Activated T-helper 1 cell treated with anti-CD3 and anti-CD28 coated beads, Interleukin-12 subunit alpha, Interleukin-12 subunit beta, Interleukin-2, Interleukin-4 antibody, amounts not matched to agents 30 ng/mL and 10 ng/mL and 1 ng/mL, durations not matched to agents 14 hours and 24 hours and 36 hours (primary cell): ENCODE data around the gene DIPK1A. TPM values are rescaled to one million over a fixed set of nuclear protein-coding genes. Genes with fewer than 3 reads are reported as not detected.

Source experiments
- DNase-seq: peaks from one replicate; pipeline ENCODE4 v3.0.0; 2021; ENCODE audit warnings: low spot score
- H3K27ac Mint-ChIP-seq: one replicate; pipeline ENCODE4 v1.8.0; 2021; ENCODE audit warnings: mild to moderate bottlenecking, mixed read lengths
- H3K27me3 Mint-ChIP-seq: one replicate; pipeline ENCODE4 v1.8.0; 2022; ENCODE audit warnings: mild to moderate bottlenecking, moderate library complexity, mixed read lengths; ENCODE audit not compliant: insufficient read depth
- H3K36me3 Mint-ChIP-seq: one replicate; pipeline ENCODE4 v1.8.0; 2021; ENCODE audit warnings: low read depth, mixed read lengths
- H3K4me1 Mint-ChIP-seq: one replicate; pipeline ENCODE4 v1.8.0; 2021; ENCODE audit warnings: low read depth, mixed read lengths
- H3K4me3 Mint-ChIP-seq: one replicate; pipeline ENCODE4 v1.8.0; 2021; ENCODE audit warnings: mild to moderate bottlenecking, moderate library complexity, mixed read lengths
- H3K9me3 Mint-ChIP-seq: one replicate; pipeline ENCODE4 v1.8.0; 2021; ENCODE audit warnings: mixed read lengths
- intact Hi-C: fragments of 100-400 bp; cut with micrococcal nuclease; formaldehyde crosslinking; loops from one replicate; pipeline ENCODE4 v1.15.1; 2024
- total RNA-seq: library from RNA; stranded (reverse); gene quantifications from 2 replicates; pipeline ENCODE4 v1.2.3, GENCODE V29; 2022

DIPK1A gene
- 20.3 and 20.8 TPM in 2 replicates for total RNA-seq

DNA sequence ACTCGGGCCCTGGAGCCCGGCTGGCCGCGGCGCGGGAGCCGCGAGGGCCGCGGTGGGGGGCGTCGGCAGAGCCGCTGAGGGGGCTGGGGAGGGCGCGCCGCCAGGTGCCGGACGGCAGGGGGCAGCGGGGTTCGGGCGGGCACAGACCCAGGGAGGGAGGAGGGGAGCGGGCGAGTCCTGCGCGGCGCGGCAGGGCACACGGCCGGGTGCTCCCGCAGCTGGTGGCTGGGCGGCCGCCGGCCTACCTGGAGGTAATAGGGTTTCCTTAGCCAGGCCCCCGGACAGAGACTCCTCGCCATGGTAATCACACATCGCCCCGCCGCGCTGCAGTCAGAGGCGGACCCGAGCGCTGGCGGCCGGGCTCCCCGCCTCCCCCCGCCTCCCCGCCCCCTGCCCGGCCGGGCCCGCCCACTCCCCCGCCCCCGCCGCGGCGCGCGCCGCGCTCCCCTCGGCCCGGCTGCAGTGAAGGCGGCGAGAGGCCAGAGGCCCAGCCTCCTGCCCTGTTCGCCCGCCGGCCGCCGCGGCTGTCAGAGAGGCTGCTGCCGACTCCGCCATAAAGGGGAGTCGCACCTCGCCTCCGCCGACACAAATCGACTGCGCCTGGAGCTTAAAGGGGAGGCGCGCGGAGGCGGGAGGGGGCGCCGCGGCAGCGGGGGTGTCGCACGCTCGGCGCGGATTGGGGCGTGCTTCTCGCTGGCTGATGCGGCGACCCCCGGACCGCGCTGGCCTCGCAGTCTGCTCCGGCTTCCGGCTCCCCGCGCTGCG lies at the start of gene DIPK1A:
TSS of gene DIPK1A (minus strand) at position 332 of the 765 bp plus-strand sequence. CDS start at position 299, 33 bp downstream.
- H3K4me1 Mint-ChIP-seq = peaks cover 34% of the 10 kb centered on the region
- peaks cover 20% of the 10 kb centered on the region for H3K36me3 Mint-ChIP-seq
- peak within 1 kb of the TSS; percentile 97 for H3K27ac Mint-ChIP-seq
- H3K4me3 Mint-ChIP-seq = peak within 1 kb of the TSS; percentile 90
- peak; percentile 72 for DNase-seq
- intact Hi-C loops = loop anchor here (2.0 to 10.0 kb wide), 5 partner anchors 117 to 886 kb away; partner anchors contain the start of genes DR1, GFI1 and MTF2
- H3K27me3 Mint-ChIP-seq = no peaks in the 10 kb centered on the region
- H3K9me3 Mint-ChIP-seq = no peaks in the 10 kb centered on the region

DNA sequence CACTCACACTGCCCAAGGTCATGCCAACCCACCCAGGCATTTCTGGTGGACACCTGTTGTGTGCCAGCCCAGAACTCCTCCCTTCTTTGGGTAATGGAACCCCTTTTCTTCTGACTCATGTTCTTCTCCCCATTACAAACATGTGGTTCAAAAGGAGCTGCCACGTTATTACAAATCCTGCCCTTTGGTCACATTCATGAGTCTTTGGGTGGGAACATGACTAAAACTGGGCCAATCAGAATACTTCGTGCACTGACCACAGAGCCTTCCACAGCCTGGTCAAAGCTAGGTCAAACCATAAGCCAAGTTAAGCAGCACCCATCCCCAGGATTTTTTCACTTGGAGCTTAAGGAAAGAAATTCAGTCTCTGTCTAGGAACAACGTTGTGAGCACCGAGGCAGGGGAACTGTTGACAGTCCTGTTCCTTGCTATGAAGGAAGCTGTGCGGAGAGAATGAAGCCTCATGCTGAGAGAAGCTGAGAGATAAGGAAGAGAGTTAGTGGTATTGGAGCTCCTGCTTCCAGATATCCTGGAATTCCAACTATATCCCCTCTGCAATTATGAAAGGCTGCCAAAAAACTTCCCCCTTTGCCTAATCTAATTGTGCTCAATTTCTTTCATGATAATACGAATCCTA lies 46.8 kb upstream of the DIPK1A start:
- no peak for DNase-seq
- Mint-ChIP-seq H3K36me3 (no peaks in the 10 kb centered on the region), H3K9me3 (no peaks in the 10 kb centered on the region), H3K4me1 (no peaks in the 10 kb centered on the region), H3K27ac (no peak overlapping the region), H3K27me3 (peaks cover 15% of the 10 kb centered on the region), H3K4me3 (no peak overlapping the region)
- intact Hi-C loops = no loop called here

DNA sequence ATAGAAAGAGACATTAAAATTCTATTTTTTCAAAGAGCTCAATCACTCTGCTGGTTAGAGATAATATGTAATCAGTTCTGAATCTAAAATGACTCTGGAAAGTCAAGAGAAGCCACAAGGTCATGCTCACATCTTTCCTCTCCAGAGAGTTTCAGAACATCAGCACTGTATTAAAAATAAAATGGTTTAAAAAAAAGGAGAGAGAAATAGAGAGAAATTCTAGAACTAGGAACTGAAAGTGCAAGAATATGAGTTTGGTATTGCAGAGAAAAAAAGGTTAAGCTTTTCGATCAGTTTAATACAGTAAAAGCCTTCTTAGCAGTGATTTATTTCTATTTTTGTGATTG lies 44.0 kb upstream of the DIPK1A start:
- H3K4me1 Mint-ChIP-seq = no peaks in the 10 kb centered on the region
- no peaks in the 10 kb centered on the region for H3K9me3 Mint-ChIP-seq
- H3K4me3 Mint-ChIP-seq = no peak overlapping the region
- no peaks in the 10 kb centered on the region for H3K36me3 Mint-ChIP-seq
- intact Hi-C loops = no loop called here
- H3K27ac Mint-ChIP-seq = no peak overlapping the region
- no peak for DNase-seq
- peaks cover 25% of the 10 kb centered on the region for H3K27me3 Mint-ChIP-seq

DNA sequence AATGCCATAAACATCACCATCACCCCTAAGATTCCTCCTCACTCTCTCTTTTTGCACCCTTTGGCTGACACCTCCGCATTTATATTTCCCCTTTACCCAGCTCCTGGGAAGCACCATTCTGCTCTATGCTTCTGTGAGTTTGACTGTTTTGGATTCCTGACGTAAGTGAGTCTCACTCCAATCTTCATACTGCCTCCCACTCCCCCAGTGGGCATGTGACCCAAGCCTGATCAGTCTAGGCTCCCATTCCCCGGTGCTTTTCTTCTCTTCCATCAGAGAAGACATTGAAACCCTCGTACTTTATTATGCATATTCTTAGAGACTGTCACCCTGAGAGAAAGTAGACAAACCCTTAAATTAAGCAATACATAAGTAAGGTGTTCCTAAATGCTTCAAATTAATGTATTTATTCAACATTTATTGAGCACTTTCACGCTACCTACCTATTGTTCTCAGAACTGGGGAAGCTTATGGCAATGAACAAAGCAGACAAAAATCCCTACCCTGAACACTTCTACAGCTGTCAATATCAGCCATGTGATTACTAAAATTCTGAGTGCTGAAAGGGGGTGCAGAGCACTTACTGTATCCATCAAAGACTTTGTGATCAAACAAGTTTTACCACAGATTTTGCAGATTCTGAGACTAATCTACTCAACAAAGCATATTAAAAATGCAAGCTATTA lies 43.4 kb upstream of the DIPK1A start:
- intact Hi-C loops = no loop called here
- no peak for DNase-seq
- Mint-ChIP-seq H3K4me3 (no peak overlapping the region), H3K27ac (no peak overlapping the region), H3K36me3 (no peaks in the 10 kb centered on the region), H3K4me1 (no peaks in the 10 kb centered on the region), H3K27me3 (peaks cover 25% of the 10 kb centered on the region), H3K9me3 (no peaks in the 10 kb centered on the region)

DNA sequence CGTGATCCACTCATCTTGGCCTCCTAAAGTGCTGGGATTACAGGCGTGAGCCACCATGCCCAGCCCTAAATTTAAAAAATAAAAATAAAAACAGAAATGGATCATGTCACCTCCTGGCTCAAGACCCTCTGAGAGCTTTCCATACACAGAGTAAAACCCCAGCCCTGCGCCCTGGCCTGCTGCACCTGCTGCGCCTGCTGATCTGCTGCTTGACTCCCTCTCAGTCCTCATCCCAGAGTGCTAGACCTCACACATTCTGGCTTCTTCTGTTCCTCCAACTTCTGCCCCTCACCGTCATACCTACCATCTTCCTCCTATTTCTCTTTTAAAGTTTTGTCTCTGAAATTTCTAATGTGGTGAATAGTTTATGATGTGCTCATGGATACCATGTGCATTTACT lies 42.7 kb upstream of the DIPK1A start:
- no peaks in the 10 kb centered on the region for H3K9me3 Mint-ChIP-seq
- H3K4me1 Mint-ChIP-seq = no peaks in the 10 kb centered on the region
- no peaks in the 10 kb centered on the region for H3K36me3 Mint-ChIP-seq
- intact Hi-C loops = no loop called here
- no peak for DNase-seq
- H3K4me3 Mint-ChIP-seq = no peak overlapping the region
- no peak overlapping the region for H3K27ac Mint-ChIP-seq
- peaks cover 25% of the 10 kb centered on the region for H3K27me3 Mint-ChIP-seq

DNA sequence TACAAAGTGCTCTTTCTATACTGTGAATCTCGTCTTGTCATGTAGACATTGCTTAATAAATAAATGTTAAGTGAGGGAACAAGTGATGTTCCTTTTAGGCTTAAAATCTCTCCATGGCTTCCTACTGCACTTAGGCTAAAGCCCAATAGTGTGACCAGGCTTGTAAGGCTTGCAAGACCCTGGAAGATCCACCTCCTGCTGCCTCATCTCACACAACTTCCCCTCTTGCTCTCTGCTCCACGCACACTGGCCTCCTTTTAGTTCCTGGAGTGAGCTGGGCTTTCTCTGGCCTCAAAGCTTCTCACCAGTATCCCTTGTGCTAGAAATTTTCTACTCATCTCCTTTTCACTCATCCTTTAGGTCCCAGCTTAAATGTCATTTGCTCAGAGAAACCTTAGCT lies 41.5 kb upstream of the DIPK1A start:
- no peaks in the 10 kb centered on the region for H3K9me3 Mint-ChIP-seq
- intact Hi-C loops = no loop called here
- H3K27me3 Mint-ChIP-seq = peaks cover 25% of the 10 kb centered on the region
- no peak overlapping the region for H3K4me3 Mint-ChIP-seq
- H3K36me3 Mint-ChIP-seq = no peaks in the 10 kb centered on the region
- no peak overlapping the region for H3K27ac Mint-ChIP-seq
- no peaks in the 10 kb centered on the region for H3K4me1 Mint-ChIP-seq
- no peak for DNase-seq

DNA sequence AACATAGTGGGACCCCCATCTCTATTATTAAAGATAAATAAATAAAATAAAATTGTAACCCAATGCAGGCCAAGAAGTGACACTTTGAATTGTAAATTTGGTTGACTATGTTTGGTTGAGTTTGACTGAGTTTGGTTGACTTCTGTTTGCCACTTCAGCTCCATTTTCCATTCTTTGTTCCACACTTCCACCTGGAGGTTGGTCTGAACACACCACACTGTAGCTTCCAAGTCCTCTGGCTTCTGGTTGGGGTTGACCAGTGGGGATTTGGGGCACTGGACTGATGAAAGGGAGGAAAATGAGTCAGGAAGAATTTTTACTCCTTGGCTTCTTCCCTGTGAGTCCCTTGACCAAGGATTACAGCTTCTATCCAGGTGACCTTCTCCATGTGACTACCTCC lies 40.6 kb upstream of the DIPK1A start:
- intact Hi-C loops = no loop called here
- no peak overlapping the region for H3K27ac Mint-ChIP-seq
- H3K9me3 Mint-ChIP-seq = no peaks in the 10 kb centered on the region
- H3K27me3 Mint-ChIP-seq = peaks cover 25% of the 10 kb centered on the region
- DNase-seq = no peak
- H3K36me3 Mint-ChIP-seq = no peaks in the 10 kb centered on the region
- no peak overlapping the region for H3K4me3 Mint-ChIP-seq
- no peaks in the 10 kb centered on the region for H3K4me1 Mint-ChIP-seq

DNA sequence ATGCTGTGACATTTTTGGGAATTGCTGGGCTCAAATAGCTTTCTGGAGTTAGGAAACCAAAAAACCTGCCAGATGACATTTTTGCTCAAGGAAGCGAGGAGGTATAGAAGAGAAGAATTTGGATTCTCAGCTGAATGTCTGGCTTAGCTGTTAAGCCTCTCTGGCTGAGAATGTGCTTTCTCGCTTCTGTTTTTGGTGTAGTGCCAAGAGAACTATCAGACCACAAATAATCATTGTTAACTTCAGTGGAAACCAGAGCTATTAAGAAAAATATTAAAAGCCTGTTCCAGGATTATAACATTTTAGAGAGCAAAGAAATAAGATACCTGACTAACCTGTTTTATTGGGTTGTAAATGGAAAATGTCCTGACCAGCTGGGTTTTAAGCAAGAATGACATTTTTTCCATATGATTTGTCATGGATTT lies 39.5 kb upstream of the DIPK1A start:
- Mint-ChIP-seq H3K27ac (no peak overlapping the region), H3K4me3 (no peak overlapping the region), H3K36me3 (no peaks in the 10 kb centered on the region), H3K4me1 (no peaks in the 10 kb centered on the region), H3K9me3 (no peaks in the 10 kb centered on the region), H3K27me3 (peaks cover 25% of the 10 kb centered on the region)
- no peak for DNase-seq
- intact Hi-C loops = no loop called here

DNA sequence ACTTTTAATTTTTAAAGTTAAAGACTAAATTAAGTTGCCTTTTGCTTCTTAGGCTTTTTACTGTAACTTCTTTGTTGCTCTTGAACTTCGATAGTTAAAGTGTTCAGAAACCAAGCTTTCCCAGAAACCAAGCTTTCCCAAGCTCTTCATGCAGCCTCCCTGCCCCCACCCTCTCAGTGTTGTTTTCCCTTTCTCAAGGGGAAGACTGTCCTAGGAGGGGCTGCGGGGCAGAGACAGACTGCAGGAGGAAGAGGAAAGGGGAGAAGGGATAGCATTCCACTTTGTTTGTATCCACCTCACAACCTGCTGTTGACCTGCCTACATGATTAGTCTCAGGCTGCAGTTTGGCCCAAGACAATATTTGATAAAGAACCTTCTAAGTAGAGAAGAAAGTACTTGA lies 39.0 kb upstream of the DIPK1A start:
- H3K4me1 Mint-ChIP-seq = no peaks in the 10 kb centered on the region
- intact Hi-C loops = no loop called here
- no peaks in the 10 kb centered on the region for H3K36me3 Mint-ChIP-seq
- DNase-seq = no peak
- no peaks in the 10 kb centered on the region for H3K9me3 Mint-ChIP-seq
- H3K27me3 Mint-ChIP-seq = peaks cover 24% of the 10 kb centered on the region
- no peak overlapping the region for H3K4me3 Mint-ChIP-seq
- H3K27ac Mint-ChIP-seq = no peak overlapping the region

DNA sequence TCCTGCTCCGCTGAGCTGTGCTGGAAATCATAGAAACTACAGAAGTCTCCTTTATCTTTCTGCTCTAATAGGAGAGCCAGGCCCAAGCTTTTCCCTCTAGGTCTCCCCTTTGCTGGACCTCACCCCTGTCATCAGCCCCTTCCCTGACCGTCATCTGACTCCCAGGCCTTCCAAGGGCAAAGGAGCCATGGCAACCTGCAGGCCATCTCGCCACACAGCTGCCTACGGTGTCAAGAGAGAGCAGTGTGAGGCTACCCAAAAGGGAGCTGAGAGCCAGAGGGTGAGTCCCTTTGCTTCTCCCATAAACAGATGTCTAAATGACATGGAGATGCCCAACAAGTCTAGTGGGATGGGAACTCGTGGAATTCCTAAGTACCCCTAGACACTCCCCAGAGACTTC lies 37.6 kb upstream of the DIPK1A start:
- no peaks in the 10 kb centered on the region for H3K9me3 Mint-ChIP-seq
- no peak overlapping the region for H3K27ac Mint-ChIP-seq
- intact Hi-C loops = no loop called here

DNA sequence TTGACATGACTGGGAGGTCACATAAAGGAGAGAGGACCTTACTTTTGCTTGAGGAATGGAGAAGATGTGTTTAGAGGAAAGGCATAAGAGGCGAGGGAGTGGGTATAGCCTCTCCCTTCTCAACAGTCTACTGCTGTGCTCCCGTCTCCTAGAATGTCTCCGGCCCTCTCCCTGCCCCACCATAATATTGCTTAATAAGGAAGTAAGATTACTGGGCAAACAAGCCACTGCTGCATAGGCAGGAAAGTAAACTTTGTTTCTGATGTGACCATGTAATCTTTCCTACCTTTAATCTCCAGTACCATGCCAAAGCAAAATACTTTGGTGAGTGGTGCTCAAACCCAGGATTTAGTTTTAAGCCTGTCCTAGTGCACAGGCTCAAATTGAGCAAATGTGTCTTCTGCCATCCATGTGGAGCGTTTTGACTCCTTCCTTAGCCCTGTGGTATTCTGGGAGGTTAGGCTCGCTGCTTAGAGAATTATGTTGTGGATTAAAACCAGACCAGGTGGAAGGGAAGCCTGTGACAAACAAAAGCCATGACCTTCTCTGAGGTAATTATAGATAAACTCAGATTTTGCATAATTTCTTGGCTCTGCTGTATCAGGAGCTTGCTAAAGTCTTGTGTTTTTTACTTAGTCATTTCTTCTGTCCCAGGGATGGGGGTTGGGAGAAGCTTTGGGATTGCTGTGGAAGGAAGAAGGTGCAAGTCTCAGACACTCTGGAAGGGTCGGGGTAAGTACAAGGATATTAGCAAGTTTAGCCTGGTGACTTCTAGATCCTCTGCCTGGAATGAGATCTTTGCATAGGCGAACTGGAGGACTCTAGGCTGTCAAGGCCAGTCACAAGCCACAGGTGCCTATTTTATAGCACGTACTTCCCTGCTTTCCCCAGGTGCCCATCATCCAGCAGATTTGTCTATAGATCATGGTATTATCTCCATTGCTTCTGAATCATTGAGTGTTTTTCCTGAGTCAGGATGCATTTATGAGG lies 34.5 kb upstream of the DIPK1A start:
- Mint-ChIP-seq H3K27ac (no peak overlapping the region), H3K4me3 (no peak overlapping the region), H3K27me3 (peaks cover 2% of the 10 kb centered on the region), H3K36me3 (peaks cover 3% of the 10 kb centered on the region), H3K9me3 (no peaks in the 10 kb centered on the region), H3K4me1 (peaks cover 33% of the 10 kb centered on the region)
- intact Hi-C loops = no loop called here
- DNase-seq = no peak

More for the DNA sequence above, 37.6 kb upstream of the DIPK1A start:
- H3K36me3 Mint-ChIP-seq = no peaks in the 10 kb centered on the region
- DNase-seq = no peak
- no peak overlapping the region for H3K4me3 Mint-ChIP-seq
- H3K4me1 Mint-ChIP-seq = peaks cover 5% of the 10 kb centered on the region
- peaks cover 15% of the 10 kb centered on the region for H3K27me3 Mint-ChIP-seq

DNA sequence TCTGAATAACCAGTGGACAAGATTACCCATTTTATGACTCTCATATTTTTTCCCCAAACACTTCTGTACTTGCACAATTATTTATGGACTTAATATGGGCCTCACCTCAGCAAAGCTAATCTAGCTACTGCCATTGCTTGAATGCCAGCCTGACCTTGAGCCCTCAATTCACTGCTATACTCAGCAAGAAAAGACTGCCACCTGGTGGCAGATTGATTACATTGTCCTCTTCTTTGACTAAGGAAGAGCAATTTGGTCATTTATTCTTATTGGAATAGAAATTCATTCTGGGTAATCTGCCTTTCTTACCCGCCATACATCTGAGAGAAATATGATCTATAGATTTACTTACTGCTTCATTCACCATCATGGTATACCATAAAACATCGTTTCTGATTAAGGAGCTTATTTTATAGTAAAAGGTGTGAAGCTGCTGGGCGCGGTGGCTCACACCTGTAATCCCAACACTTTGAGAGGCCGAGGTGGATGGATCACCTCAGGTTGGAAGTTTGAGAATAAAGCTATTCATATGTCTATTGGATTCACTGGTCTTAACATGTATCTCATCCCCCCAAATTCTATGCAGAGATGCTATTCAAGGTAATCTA lies 32.9 kb upstream of the DIPK1A start:
- Mint-ChIP-seq H3K9me3 (no peaks in the 10 kb centered on the region), H3K36me3 (peaks cover 6% of the 10 kb centered on the region), H3K27ac (peak overlapping the region; percentile 32), H3K4me3 (no peak overlapping the region), H3K4me1 (peaks cover 48% of the 10 kb centered on the region), H3K27me3 (peaks cover 2% of the 10 kb centered on the region)
- peak; percentile 66 for DNase-seq
- intact Hi-C loops = loop anchor here (1.0 kb wide), 8 partner anchors 8 to 245 kb away; no protein-coding TSS in a partner anchor
